Middle frontal gyrus (tissue), 1 donor: ENCODE data around the gene GLCCI1.

ENCODE experiments used
- DNase-seq: peaks from one replicate; pipeline ENCODE4 v3.0.0-alpha.2; 2015; ENCODE audit warnings: low spot score; ENCODE audit errors: extremely low spot score

The GLCCI1 gene

GRCh38 chr7:7968544-7969305 lies at the start of gene GLCCI1:
GLCCI1 (plus strand) TSS chr7:7968796; CDS start chr7:7969351, 555 bp downstream.
- DNase-seq, result peak; percentile 97

DNA sequence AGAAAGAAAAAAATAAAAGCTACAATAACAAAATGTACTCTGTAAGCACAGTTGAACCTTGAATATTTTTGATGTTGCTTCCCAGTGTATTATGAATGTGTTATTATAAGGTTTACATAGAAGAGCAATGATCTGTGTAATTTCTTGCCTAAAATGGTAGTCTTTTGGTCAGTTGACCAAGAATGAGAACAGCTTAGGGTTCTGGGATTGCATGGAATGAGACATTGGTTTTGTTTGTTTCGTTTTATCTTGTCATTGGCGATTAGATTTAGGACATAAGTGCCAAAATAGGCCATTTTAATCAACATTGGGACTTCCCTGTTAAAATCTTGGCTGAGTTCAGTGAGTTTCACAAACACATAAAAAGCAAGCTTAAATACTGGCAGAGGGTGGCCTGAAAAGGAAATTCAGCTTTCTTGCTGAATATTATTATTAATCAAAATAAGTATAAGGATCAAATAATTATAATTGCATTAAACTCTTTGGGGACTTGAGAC lies 49.1 kb upstream of the GLCCI1 start:
- no peak for DNase-seq

DNA sequence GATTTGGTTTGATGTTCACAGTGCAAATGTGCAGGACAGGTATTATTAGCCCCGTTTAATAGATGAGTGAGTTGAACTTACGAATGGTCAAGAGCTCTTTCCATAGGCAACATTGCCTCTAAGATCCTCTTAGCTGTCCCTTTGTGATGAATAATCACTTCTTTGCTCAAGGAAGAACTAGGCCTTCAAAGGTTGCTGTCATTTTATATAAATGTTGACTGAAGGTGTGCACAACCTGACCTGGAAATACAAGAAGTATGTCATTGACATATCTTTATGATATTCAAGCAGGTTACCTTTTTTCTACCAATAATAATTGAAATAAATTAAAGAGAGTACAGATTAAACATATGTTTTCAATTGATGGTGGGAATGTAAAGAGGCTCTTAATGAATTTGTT lies 48.5 kb upstream of the GLCCI1 start:
- no peak for DNase-seq

GRCh38 chr7:7920481-7920880 lies 48.1 kb upstream of the GLCCI1 start:
- no peak for DNase-seq

DNA sequence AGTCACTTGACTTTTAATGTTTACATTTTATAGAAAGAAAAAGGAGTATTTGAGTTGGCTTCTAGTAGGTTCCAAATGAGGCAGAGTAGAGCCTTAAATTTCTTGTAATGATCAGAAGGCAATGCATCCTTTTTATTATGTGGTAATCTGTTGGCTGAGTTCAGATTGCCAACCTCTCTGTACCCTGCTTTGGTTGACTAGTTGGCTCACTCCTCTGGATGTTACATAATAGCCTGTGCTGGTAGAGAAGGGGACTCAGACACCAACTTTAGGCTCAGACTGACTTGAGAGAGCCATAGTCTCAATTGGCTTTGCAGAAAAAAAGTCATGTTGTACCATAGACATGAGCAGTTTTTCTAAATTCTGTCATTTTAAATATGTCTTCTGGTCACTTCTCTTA lies 46.8 kb upstream of the GLCCI1 start:
- DNase-seq, result no peak

- no peak for DNase-seq
Observed at GRCh38 chr7:7922684-7923385, 45.8 kb upstream of the GLCCI1 start.

DNA sequence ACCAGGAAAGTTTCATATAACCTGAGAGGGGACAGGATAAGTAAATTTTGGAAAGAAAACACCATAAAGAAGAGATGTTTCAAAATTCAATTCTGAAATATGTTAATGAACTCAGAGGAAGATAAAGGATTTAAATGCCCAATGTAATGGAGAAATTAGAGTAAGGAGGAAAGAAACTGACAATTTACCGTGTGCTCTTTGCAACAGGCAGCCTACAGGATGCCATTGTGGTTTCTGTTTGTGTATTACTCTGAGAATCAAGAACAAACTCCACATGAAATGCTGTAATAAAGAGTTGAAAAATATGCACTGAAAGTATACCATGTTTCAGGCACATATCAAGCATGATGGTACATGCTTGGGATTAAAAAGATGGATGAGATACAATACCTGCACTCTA lies 44.8 kb upstream of the GLCCI1 start:
- no peak for DNase-seq

- no peak for DNase-seq
Observed at GRCh38 chr7:7924303-7924702, 44.3 kb upstream of the GLCCI1 start.

GRCh38 chr7:7931626-7932025 lies 37.0 kb upstream of the GLCCI1 start:
- no peak for DNase-seq

DNA sequence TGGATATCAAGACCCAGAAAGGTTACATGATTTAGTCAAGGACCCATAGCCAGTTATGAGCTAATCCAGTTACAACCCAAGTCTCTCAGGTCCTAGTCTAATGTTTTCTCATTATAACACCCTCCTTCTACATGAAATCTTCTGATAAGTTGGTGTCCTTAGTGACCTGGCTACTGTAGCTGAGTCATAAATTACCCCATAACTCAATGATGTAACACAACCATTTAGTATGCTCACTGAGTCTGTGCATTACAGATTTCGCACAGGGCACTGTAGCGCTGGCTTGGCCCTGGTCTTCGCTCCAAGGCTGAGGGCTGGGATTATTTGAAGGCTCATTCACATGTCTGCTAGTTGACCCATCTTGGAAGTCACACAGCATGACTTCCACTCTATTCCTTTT lies 36.0 kb upstream of the GLCCI1 start:
- no peak for DNase-seq

DNA sequence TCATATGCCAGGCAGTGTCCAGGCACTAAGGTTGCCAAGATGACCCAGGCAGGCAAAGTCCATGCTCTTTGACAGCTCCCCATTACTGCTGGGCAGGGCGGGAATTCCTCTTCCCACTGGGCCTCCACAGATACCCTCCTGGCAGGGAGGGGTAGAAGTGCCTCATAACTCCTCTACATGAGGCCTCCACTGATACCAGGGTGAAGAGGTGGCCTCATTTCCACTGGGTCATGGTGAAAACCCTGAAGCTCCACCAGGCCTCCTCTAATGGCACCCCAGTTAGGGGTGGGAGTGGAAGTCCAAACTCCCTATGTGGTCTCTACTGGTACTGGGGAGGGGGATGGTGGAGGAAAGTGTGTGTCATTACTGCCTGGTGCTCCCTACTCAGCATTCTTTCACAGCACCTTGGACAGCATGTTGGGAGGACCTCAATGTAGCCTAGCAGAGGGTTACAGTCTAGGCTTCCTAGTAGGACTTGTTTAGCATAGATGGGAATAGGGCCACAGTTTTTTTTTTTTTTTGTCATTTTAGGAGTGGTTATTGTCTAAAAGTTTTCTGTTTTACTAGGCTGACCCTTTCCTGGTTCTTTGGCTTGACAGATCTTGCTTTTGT lies 34.6 kb upstream of the GLCCI1 start:
- DNase-seq, result no peak

GRCh38 chr7:7934945-7935344 lies 33.7 kb upstream of the GLCCI1 start:
- no peak for DNase-seq

- DNase-seq, result no peak
Observed at GRCh38 chr7:7938471-7938870, 30.1 kb upstream of the GLCCI1 start.

DNA sequence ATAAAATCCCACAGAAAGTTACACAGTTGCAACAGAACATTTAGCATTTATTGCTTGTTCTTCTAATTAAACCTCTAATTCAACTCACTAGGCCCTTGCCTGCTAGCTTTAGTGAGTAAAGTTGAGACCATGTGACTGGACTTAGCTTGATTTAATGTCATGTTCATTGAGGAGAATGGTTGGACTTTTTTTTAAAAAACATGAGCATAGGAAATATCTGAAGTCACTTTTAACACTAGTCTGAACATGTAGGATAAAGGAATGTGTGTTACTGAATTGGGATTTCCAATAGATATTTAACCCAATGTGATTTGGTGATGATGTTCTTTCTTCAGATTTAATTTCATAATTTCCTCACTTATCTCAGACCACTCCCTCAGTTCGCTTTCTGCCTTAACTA lies 24.6 kb upstream of the GLCCI1 start:
- DNase-seq, result no peak

DNA sequence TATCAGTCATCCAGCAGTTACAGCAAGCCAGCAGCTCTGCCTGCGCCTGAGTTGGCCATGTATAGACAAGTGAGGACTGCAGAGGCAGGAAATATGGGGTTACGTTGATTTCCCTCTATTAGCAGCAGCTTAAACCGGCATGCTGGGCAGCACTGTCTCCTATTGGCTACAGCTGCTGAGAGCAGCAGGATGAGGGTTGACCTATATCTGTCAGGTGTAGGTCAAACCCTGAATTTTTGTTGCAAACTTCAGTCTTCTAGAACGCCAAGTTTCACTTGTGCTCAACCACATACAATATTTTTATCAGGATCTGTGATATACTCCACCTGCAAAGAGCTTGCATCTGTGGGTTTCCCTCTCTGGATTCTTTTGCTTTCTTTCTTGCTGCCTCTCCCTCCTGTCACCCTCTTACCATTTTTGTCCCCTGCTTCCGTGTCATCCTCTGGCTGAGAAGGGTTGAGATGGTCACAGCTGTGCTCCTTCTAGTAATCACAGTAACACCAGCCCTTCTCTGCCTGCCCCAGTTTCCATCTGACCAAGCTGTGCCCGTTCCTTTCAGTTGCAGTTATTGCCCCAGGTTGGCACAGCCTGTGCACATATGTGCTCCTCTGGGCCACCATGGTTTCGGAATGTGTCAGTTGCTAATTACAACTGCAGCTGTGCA lies 23.8 kb upstream of the GLCCI1 start:
- no peak for DNase-seq

- DNase-seq, result no peak
Observed at GRCh38 chr7:7946486-7946885, 22.1 kb upstream of the GLCCI1 start.

DNA sequence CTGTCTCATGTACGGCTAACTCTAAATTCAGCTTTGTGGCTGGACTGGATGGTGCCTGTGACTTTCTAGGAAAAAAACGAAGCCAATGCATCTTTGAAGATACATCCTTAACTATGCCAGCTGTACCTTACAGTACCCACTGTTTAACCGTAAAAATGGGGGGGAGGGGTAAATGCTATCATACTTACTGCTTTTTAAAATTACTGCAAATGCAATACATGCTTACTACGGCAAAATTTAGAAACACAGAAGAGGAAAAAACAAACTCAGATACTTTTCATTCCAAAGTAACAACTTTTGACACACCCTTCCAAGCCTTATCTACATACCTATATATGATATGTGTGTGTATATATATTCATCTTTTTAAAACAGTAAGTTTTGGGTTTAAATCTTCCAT lies 20.4 kb upstream of the GLCCI1 start:
- DNase-seq, result no peak

- DNase-seq, result no peak
Observed at GRCh38 chr7:7953806-7954205, 14.8 kb upstream of the GLCCI1 start.

GRCh38 chr7:7956531-7957128 lies 12.0 kb upstream of the GLCCI1 start:
- no peak for DNase-seq

DNA sequence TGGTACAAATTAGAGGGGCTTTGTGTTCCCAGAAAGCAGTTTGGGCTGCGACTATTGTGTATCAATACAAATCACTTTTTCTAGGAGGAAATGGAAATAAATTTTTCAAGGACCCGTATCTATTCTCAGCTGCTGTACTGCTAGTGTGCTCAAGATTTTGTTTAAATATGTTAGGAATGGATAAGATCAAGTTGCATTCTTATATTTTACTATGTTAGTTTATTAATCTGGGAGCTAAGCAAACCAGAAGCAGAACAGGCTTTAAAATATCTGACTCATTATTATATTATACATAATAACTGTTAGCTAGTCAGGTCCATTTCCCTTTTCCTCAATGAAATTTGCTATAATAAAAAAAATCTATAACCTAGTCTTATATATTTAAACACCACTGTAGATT lies 11.1 kb upstream of the GLCCI1 start:
- DNase-seq, result no peak

- no peak for DNase-seq
Observed at GRCh38 chr7:7959979-7960670, 8.5 kb upstream of the GLCCI1 start.
